Glutamatergic neuron (in vitro differentiated cells): ENCODE measurements around the gene DPH1. TPM values are rescaled to one million over a fixed set of nuclear protein-coding genes. Genes with fewer than 3 reads are reported as not detected.

Experiments used
- DNase-seq: peaks from one replicate; pipeline ENCODE4 v3.0.0; 2022
- H3K27ac Mint-ChIP-seq: one replicate; pipeline ENCODE4 v1.8.0; 2020; ENCODE audit warnings: mild to moderate bottlenecking, mixed read lengths, inconsistent platforms; ENCODE audit not compliant: unreplicated experiment
- H3K27me3 Mint-ChIP-seq: one replicate; pipeline ENCODE4 v1.8.0; 2020; ENCODE audit warnings: mild to moderate bottlenecking, moderate library complexity, mixed read lengths, inconsistent platforms; ENCODE audit not compliant: unreplicated experiment
- H3K36me3 Mint-ChIP-seq: one replicate; pipeline ENCODE4 v1.8.0; 2020; ENCODE audit warnings: mild to moderate bottlenecking, mixed read lengths, inconsistent platforms; ENCODE audit not compliant: unreplicated experiment
- H3K4me1 Mint-ChIP-seq: one replicate; pipeline ENCODE4 v1.8.0; 2020; ENCODE audit warnings: mild to moderate bottlenecking, low read depth, mixed read lengths, inconsistent platforms; ENCODE audit not compliant: unreplicated experiment
- H3K4me3 Mint-ChIP-seq: one replicate; pipeline ENCODE4 v1.8.0; 2020; ENCODE audit warnings: mild to moderate bottlenecking, mixed read lengths, inconsistent platforms; ENCODE audit not compliant: unreplicated experiment
- H3K9me3 Mint-ChIP-seq: one replicate; pipeline ENCODE4 v1.8.0; 2020; ENCODE audit warnings: mild to moderate bottlenecking, moderate library complexity, mixed read lengths, inconsistent platforms; ENCODE audit not compliant: unreplicated experiment
- CTCF ChIP-seq: fragments of 200-600 bp; sonication (generic); IDR thresholded peaks from one replicate; pipeline ENCODE4 v1.5.0; 2021; ENCODE audit not compliant: partially characterized antibody, unreplicated experiment
- total RNA-seq: library from RNA; stranded (reverse); fragmentation: NEBNext Ultra II Directional; extraction: Animal tissue kit (Norgen Biotek cat#: 25700); gene quantifications from one replicate; pipeline ENCODE4 v1.2.1, GENCODE V29; 2021; ENCODE audit not compliant: unreplicated experiment

The DPH1 gene
- total RNA-seq, 1 donor from 2014 or later, result 36.4 TPM

- no peak for TF ChIP-seq CTCF
- H3K4me3 Mint-ChIP-seq, result peak overlapping the region; percentile 30
- no peak overlapping the region for H3K27ac Mint-ChIP-seq
- H3K9me3 Mint-ChIP-seq, result peaks cover 13% of the 10 kb centered on the region
- H3K4me1 Mint-ChIP-seq, result peaks cover 38% of the 10 kb centered on the region
- H3K36me3 Mint-ChIP-seq, result no peaks in the 10 kb centered on the region
- no peak for DNase-seq
- H3K27me3 Mint-ChIP-seq, result peaks cover 29% of the 10 kb centered on the region
These were observed 40.5 kb downstream of the DPH1 start for GRCh38 chr17:2070241-2071023.

GRCh38 chr17:2071024-2071385 lies 41.1 kb downstream of the DPH1 start:
- H3K36me3 Mint-ChIP-seq, result no peaks in the 10 kb centered on the region
- H3K27ac Mint-ChIP-seq, result peak overlapping the region; percentile 44
- TF ChIP-seq CTCF, result no peak
- H3K4me1 Mint-ChIP-seq, result peaks cover 41% of the 10 kb centered on the region
- no peak for DNase-seq
- peaks cover 11% of the 10 kb centered on the region for H3K9me3 Mint-ChIP-seq
- peak overlapping the region; percentile 30 for H3K4me3 Mint-ChIP-seq
- H3K27me3 Mint-ChIP-seq, result peaks cover 26% of the 10 kb centered on the region

- no peaks in the 10 kb centered on the region for H3K36me3 Mint-ChIP-seq
- no peak overlapping the region for H3K4me3 Mint-ChIP-seq
- H3K27ac Mint-ChIP-seq, result peak overlapping the region; percentile 53
- DNase-seq, result no peak
- TF ChIP-seq CTCF, result no peak
- H3K27me3 Mint-ChIP-seq, result peaks cover 25% of the 10 kb centered on the region
- peaks cover 15% of the 10 kb centered on the region for H3K9me3 Mint-ChIP-seq
- peaks cover 43% of the 10 kb centered on the region for H3K4me1 Mint-ChIP-seq
These were observed 41.7 kb downstream of the DPH1 start for GRCh38 chr17:2071455-2072281.

GRCh38 chr17:2074919-2075318 lies 45.0 kb downstream of the DPH1 start:
- no peak for TF ChIP-seq CTCF
- Mint-ChIP-seq H3K27ac (no peak overlapping the region), H3K4me1 (peaks cover 39% of the 10 kb centered on the region), H3K9me3 (peaks cover 13% of the 10 kb centered on the region), H3K4me3 (no peak overlapping the region), H3K27me3 (peaks cover 17% of the 10 kb centered on the region), H3K36me3 (peaks cover 5% of the 10 kb centered on the region)
- no peak for DNase-seq
